Measurements from ENCODE around the gene CUX1. TPM values are rescaled to one million over a fixed set of nuclear protein-coding genes. Genes with fewer than 3 reads are reported as not detected.

Gene CUX1
- total and polyA plus RNA-seq, 2 donors (not counting 1 experiment from before 2014, with no cell fraction given): 22.7 to 38.1 TPM

- H3K9ac ChIP-seq (ENCODE audit: insufficient read depth, low read length): no peak overlapping the region
- DNase-seq (ENCODE audit: low read depth in 2 of 2): no peak
- no peak overlapping the region for H3K27ac ChIP-seq (ENCODE audit: insufficient read depth, low read length)
- H3K4me2 ChIP-seq (ENCODE audit: extremely low read depth, insufficient read depth, low read length): no peak overlapping the region
- H3K27me3 ChIP-seq (ENCODE audit: control insufficient read depth, insufficient read depth, low read length): no peaks in the 10 kb centered on the region
- H3K4me3 ChIP-seq (replicated peaks in 1 of 4; ENCODE audit: control extremely low read depth in 1 of 4, insufficient read depth in 1 of 4, low read depth in 3 of 4, low read length in 4 of 4): no peak overlapping the region
- TF ChIP-seq CTCF (conservative IDR thresholded peaks at IDR 0.05 in 1 of 2, IDR thresholded peaks at IDR 0.05 in 1 of 2; ENCODE audit: low read depth in 1 of 2, low read length in 2 of 2): no peak
- TF ChIP-seq EZH2 (IDR thresholded peaks at IDR 0.05; ENCODE audit: low read length, missing control alignments): no peak
- no peaks in the 10 kb centered on the region for H3K9me3 ChIP-seq (ENCODE audit: control insufficient read depth, insufficient read depth, low read depth, low read length)
- peaks cover 16% of the 10 kb centered on the region for H3K4me1 ChIP-seq (ENCODE audit: control insufficient read depth, extremely low read depth, insufficient read depth, low read length)
- no peaks in the 10 kb centered on the region for H4K20me1 ChIP-seq (ENCODE audit: control insufficient read depth, extremely low read depth, insufficient read depth, low read length)
- no peak overlapping the region for H2AFZ ChIP-seq (ENCODE audit: low read length)
- no peaks in the 10 kb centered on the region for H3K36me3 ChIP-seq (ENCODE audit: control insufficient read depth, insufficient read depth, low read length)
- peaks cover 3% of the 10 kb centered on the region for H3K79me2 ChIP-seq (ENCODE audit: control insufficient read depth, insufficient read depth, low read length)
Measured at GRCh38 chr7:101937717-101938514, 120.5 kb downstream of the CUX1 start.

- H3K27me3 ChIP-seq (ENCODE audit: control insufficient read depth, insufficient read depth, low read length): no peaks in the 10 kb centered on the region
- H3K9ac ChIP-seq (ENCODE audit: insufficient read depth, low read length): no peak overlapping the region
- DNase-seq (ENCODE audit: low read depth in 2 of 2): no peak
- no peaks in the 10 kb centered on the region for H4K20me1 ChIP-seq (ENCODE audit: control insufficient read depth, extremely low read depth, insufficient read depth, low read length)
- no peaks in the 10 kb centered on the region for H3K36me3 ChIP-seq (ENCODE audit: control insufficient read depth, insufficient read depth, low read length)
- no peak overlapping the region for H3K4me3 ChIP-seq (replicated peaks in 1 of 4; ENCODE audit: control extremely low read depth in 1 of 4, insufficient read depth in 1 of 4, low read depth in 3 of 4, low read length in 4 of 4)
- H3K27ac ChIP-seq (ENCODE audit: insufficient read depth, low read length): no peak overlapping the region
- no peak for TF ChIP-seq CTCF (conservative IDR thresholded peaks at IDR 0.05 in 1 of 2, IDR thresholded peaks at IDR 0.05 in 1 of 2; ENCODE audit: low read depth in 1 of 2, low read length in 2 of 2)
- no peak for TF ChIP-seq EZH2 (IDR thresholded peaks at IDR 0.05; ENCODE audit: low read length, missing control alignments)
- no peaks in the 10 kb centered on the region for H3K9me3 ChIP-seq (ENCODE audit: control insufficient read depth, insufficient read depth, low read depth, low read length)
- H2AFZ ChIP-seq (ENCODE audit: low read length): no peak overlapping the region
- no peak overlapping the region for H3K4me2 ChIP-seq (ENCODE audit: extremely low read depth, insufficient read depth, low read length)
- peaks cover 3% of the 10 kb centered on the region for H3K79me2 ChIP-seq (ENCODE audit: control insufficient read depth, insufficient read depth, low read length)
- H3K4me1 ChIP-seq (ENCODE audit: control insufficient read depth, extremely low read depth, insufficient read depth, low read length): peaks cover 16% of the 10 kb centered on the region
Measured at GRCh38 chr7:101939136-101939695, 121.8 kb downstream of the CUX1 start.

GRCh38 chr7:101940151-101940550 is 122.7 kb downstream of the CUX1 start:
- no peak overlapping the region for H2AFZ ChIP-seq (ENCODE audit: low read length)
- no peak overlapping the region for H3K4me3 ChIP-seq (replicated peaks in 1 of 4; ENCODE audit: control extremely low read depth in 1 of 4, insufficient read depth in 1 of 4, low read depth in 3 of 4, low read length in 4 of 4)
- H3K9ac ChIP-seq (ENCODE audit: insufficient read depth, low read length): no peak overlapping the region
- peaks cover 3% of the 10 kb centered on the region for H3K79me2 ChIP-seq (ENCODE audit: control insufficient read depth, insufficient read depth, low read length)
- DNase-seq (ENCODE audit: low read depth in 2 of 2): no peak
- no peaks in the 10 kb centered on the region for H3K36me3 ChIP-seq (ENCODE audit: control insufficient read depth, insufficient read depth, low read length)
- no peaks in the 10 kb centered on the region for H3K27me3 ChIP-seq (ENCODE audit: control insufficient read depth, insufficient read depth, low read length)
- no peak overlapping the region for H3K27ac ChIP-seq (ENCODE audit: insufficient read depth, low read length)
- TF ChIP-seq EZH2 (IDR thresholded peaks at IDR 0.05; ENCODE audit: low read length, missing control alignments) (no peak), CTCF (conservative IDR thresholded peaks at IDR 0.05 in 1 of 2, IDR thresholded peaks at IDR 0.05 in 1 of 2; ENCODE audit: low read depth in 1 of 2, low read length in 2 of 2) (no peak)
- H3K4me2 ChIP-seq (ENCODE audit: extremely low read depth, insufficient read depth, low read length): no peak overlapping the region
- H3K4me1 ChIP-seq (ENCODE audit: control insufficient read depth, extremely low read depth, insufficient read depth, low read length): peaks cover 16% of the 10 kb centered on the region
- no peaks in the 10 kb centered on the region for H4K20me1 ChIP-seq (ENCODE audit: control insufficient read depth, extremely low read depth, insufficient read depth, low read length)
- H3K9me3 ChIP-seq (ENCODE audit: control insufficient read depth, insufficient read depth, low read depth, low read length): no peaks in the 10 kb centered on the region

Data from fibroblast of lung (primary cell).